A673 (cell line): ENCODE measurements around the gene SLC38A5. TPM values are rescaled to one million over a fixed set of nuclear protein-coding genes. Genes with fewer than 3 reads are reported as not detected.
A peak's percentile ranks its signal among the peaks of the same experiment; 100 is the strongest.
"Not testable (repeated sequence)": the region's sequence is repeated elsewhere in the genome, so short reads cannot be mapped to it uniquely, and the experiment has no call there.

Source experiments
- Bru-seq: library from RNA; stranded (reverse); fragments of 400-500 nt; gene quantifications from one replicate; lab custom pipeline; 2021; lab: Mats Ljungman, UMichigan
- BruChase-seq, 2 experiments: library from RNA; stranded (reverse); fragments of 400-500 nt; gene quantifications; one replicate each; lab custom pipeline; 2021; lab: Mats Ljungman, UMichigan
- BruUV-seq: library from RNA; stranded (reverse); fragments of 400-500 nt; replicated peaks from 2 replicates; lab custom pipeline; 2021; lab: Mats Ljungman, UMichigan
- CTCF ChIA-PET: fragments of 300-600 bp; sonication (Branson Sonifier 250); formaldehyde crosslinking; loops from one replicate; lab custom pipeline; 2022; ENCODE audit warnings: antibody characterized with exemption; lab: Charles Lee
- POLR2A ChIA-PET: fragments of 300-600 bp; sonication (Branson Sonifier 250); formaldehyde crosslinking; loops from one replicate; lab custom pipeline; 2022; ENCODE audit warnings: antibody characterized with exemption; ENCODE audit not compliant: low non-redundant PET; lab: Charles Lee
- DNase-seq: peaks from one replicate; pipeline ENCODE4 v3.0.0-alpha.2; 2015; ENCODE audit warnings: low spot score
- H3K27ac ChIP-seq: fragments of 200-600 bp; sonication (generic); 2 replicates; pipeline ENCODE4 v1.5.1; 2016; ENCODE audit warnings: mixed run types, low read depth, mild to moderate bottlenecking, mixed read lengths, antibody characterized with exemption, low read length; ENCODE audit not compliant: poor library complexity, severe bottlenecking
- H3K27me3 ChIP-seq: fragments of 200-600 bp; sonication (generic); replicated peaks from 2 replicates; pipeline ENCODE4 v1.6.1; 2017; ENCODE audit warnings: mixed run types, low read depth, mild to moderate bottlenecking, mixed read lengths, antibody characterized with exemption, low read length; ENCODE audit not compliant: insufficient read depth, poor library complexity
- H3K36me3 ChIP-seq: fragments of 200-600 bp; sonication (generic); 2 replicates; pipeline ENCODE4 v1.6.1; 2016; ENCODE audit warnings: mixed run types, mild to moderate bottlenecking, mixed read lengths, antibody characterized with exemption, low read length; ENCODE audit not compliant: insufficient read depth, poor library complexity, severe bottlenecking
- H3K4me1 ChIP-seq: fragments of 200-600 bp; sonication (generic); 2 replicates; pipeline ENCODE4 v1.6.1; 2017; ENCODE audit warnings: mixed run types, mild to moderate bottlenecking, mixed read lengths, antibody characterized with exemption, low read length; ENCODE audit not compliant: insufficient read depth, poor library complexity, severe bottlenecking
- H3K4me3 ChIP-seq: fragments of 200-600 bp; sonication (generic); 2 replicates; pipeline ENCODE4 v1.5.1; 2016; ENCODE audit warnings: low read depth, mixed run types, mild to moderate bottlenecking, mixed read lengths, low read length; ENCODE audit not compliant: poor library complexity, severe bottlenecking
- H3K9me3 ChIP-seq: fragments of 200-600 bp; sonication (generic); 2 replicates; pipeline ENCODE4 v1.6.1; 2016; ENCODE audit warnings: mixed run types, low read depth, mild to moderate bottlenecking, mixed read lengths, antibody characterized with exemption, low read length; ENCODE audit not compliant: poor library complexity, severe bottlenecking
- EZH2 ChIP-seq: fragments of 200-600 bp; sonication (generic); IDR thresholded peaks from 2 replicates; pipeline ENCODE4 v1.6.1; 2017; ENCODE audit warnings: borderline replicate concordance, low read depth, mild to moderate bottlenecking, mixed read lengths, antibody characterized with exemption, low read length; ENCODE audit not compliant: poor library complexity, severe bottlenecking
- intact Hi-C: fragments of 100-400 bp; cut with micrococcal nuclease; formaldehyde crosslinking; loops from one replicate; pipeline ENCODE4 v1.10.0; 2022; ENCODE audit not compliant: unreplicated experiment
- long read RNA-seq: library from polyadenylated mRNA; stranded (forward); transcript quantifications from one replicate; pipeline ENCODE4 v2.0.0, GENCODE V29; 2022
- total RNA-seq: library from RNA; stranded (reverse); gene quantifications from 2 replicates; pipeline ENCODE4 v1.2.3, GENCODE V29; 2021
- TF ChIP-seq, protein P1 (sequence below): fragments of 300-800, 200-600 bp; sonication (generic); conservative IDR thresholded peaks from 2 replicates; pipeline ENCODE4 v1.5.1; 2017; ENCODE audit warnings: low read depth, mild to moderate bottlenecking, antibody characterized with exemption, low read length, moderate library complexity, mixed read lengths

Gene SLC38A5
- total RNA-seq (98.9 and 112 TPM in 2 replicates), Bru-seq, nascent RNA (percentile 61 among the genes with signal in this experiment), BruChase-seq, experiment 1, labeled RNA remaining after a 2-hour chase (percentile 73 among the genes with signal in this experiment), BruChase-seq, experiment 2, labeled RNA remaining after a 6-hour chase (percentile 85 among the genes with signal in this experiment)
- long read RNA-seq, transcript SLC38A5-210 (16 exons, 2,659 nt) = major isoform, 49 of 118 reads
- long read RNA-seq, partial matches to known transcripts = 8 of 118 reads
- long read RNA-seq, other reads (novel, unspliced or antisense) = 61 of 118 reads

DNA sequence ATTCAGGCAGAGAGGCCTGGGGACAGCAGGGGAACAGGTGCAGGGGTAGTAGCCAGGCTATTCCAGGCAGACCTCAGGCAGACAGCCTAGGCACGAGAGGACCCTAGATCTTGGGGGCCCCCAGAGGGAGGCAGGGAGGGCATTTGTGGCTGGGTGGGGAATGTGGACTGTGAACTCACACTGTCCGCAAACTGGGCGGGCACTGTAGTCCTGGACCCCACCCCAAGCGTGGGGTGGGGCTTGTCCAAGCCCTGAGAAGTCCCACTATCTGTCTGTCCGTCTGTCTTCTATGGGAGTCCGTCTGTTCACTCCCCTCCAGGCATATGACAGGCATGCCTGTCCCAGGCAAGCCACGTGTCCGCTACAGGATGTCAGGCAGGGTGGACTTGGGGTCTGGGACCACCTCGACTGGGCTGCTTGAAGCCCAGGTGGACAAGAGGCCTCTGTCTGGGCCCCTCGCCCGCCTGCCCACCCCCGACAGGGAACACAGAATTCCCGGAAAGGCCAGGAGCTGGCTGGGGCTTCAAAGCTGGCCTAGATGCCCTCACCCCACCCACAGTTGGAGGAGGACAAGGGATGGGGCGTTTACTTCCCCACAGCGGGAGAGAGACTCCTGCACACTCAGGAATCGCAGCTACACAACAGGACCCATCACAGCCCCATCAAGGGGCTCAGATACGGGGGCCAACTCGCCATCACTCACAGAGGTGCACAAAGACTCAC, at the start of gene SLC38A5:
Gene SLC38A5, minus strand, starts transcription at position 151 of the 723 bp plus-strand sequence. CDS start 2,336 bp downstream, outside the sequence.
- Histone ChIP-seq H3K4me1 (peaks cover 9% of the 10 kb centered on the region), H3K27me3 (no peaks in the 10 kb centered on the region), H3K4me3 (peak within 1 kb of the TSS; percentile 63), H3K36me3 (no peaks in the 10 kb centered on the region), H3K9me3 (no peaks in the 10 kb centered on the region), H3K27ac (peak within 1 kb of the TSS; percentile 76)
- POLR2A ChIA-PET = no interaction called here
- BruUV-seq = no TSS peak
- CTCF ChIA-PET = no interaction called here
- intact Hi-C loops = no loop called here
- TF ChIP-seq, protein P1, sequence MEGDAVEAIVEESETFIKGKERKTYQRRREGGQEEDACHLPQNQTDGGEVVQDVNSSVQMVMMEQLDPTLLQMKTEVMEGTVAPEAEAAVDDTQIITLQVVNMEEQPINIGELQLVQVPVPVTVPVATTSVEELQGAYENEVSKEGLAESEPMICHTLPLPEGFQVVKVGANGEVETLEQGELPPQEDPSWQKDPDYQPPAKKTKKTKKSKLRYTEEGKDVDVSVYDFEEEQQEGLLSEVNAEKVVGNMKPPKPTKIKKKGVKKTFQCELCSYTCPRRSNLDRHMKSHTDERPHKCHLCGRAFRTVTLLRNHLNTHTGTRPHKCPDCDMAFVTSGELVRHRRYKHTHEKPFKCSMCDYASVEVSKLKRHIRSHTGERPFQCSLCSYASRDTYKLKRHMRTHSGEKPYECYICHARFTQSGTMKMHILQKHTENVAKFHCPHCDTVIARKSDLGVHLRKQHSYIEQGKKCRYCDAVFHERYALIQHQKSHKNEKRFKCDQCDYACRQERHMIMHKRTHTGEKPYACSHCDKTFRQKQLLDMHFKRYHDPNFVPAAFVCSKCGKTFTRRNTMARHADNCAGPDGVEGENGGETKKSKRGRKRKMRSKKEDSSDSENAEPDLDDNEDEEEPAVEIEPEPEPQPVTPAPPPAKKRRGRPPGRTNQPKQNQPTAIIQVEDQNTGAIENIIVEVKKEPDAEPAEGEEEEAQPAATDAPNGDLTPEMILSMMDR = no peak
- no peak for TF ChIP-seq EZH2
- DNase-seq = no peak

DNA sequence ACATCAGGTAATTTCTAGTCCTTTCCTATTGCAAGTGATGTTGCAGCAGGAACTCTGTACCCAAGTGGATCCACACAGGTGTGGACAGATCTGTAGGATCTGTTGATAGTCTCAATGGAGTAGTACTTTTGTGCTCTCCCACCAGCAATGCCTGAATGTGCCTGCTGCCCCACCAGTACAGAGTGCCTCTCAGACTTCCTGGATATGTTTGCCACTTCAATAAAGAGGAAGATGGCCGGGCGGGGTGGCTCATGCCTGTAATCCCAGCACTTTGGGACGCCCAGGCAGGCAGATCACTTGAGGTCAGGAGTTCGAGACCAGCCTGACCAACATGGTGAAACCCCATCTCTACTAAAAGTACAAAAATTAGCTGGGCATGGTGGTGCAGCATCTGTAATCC, 49.4 kb upstream of the SLC38A5 start:
- H3K27me3 ChIP-seq, H3K4me1 ChIP-seq, H3K36me3 ChIP-seq, BruUV-seq, H3K4me3 ChIP-seq, H3K27ac ChIP-seq, DNase-seq, intact Hi-C loops, POLR2A ChIA-PET, H3K9me3 ChIP-seq, CTCF ChIA-PET: not testable (repeated sequence)

GRCh38 chrX:48516987-48517386, 46.9 kb upstream of the SLC38A5 start:
- intact Hi-C loops = no loop called here
- Histone ChIP-seq H3K36me3 (no peaks in the 10 kb centered on the region), H3K27ac (no peak overlapping the region), H3K4me1 (no peaks in the 10 kb centered on the region), H3K27me3 (no peaks in the 10 kb centered on the region), H3K9me3 (no peaks in the 10 kb centered on the region), H3K4me3 (no peak overlapping the region)
- no peak for TF ChIP-seq EZH2
- TF ChIP-seq, protein P1 = no peak
- ChIA-PET CTCF (no interaction called here), POLR2A (no interaction called here)
- no peak for DNase-seq
- BruUV-seq = no TSS peak
